DMS79 treated with DMSO at 0.1 percent for 48 hours (cell line): ENCODE measurements around the gene HOXD11.

ENCODE experiments used
- DNase-seq: peaks from one replicate; lab custom pipeline; 2025; lab: John Stamatoyannopoulos, UW

The HOXD11 gene

DNA sequence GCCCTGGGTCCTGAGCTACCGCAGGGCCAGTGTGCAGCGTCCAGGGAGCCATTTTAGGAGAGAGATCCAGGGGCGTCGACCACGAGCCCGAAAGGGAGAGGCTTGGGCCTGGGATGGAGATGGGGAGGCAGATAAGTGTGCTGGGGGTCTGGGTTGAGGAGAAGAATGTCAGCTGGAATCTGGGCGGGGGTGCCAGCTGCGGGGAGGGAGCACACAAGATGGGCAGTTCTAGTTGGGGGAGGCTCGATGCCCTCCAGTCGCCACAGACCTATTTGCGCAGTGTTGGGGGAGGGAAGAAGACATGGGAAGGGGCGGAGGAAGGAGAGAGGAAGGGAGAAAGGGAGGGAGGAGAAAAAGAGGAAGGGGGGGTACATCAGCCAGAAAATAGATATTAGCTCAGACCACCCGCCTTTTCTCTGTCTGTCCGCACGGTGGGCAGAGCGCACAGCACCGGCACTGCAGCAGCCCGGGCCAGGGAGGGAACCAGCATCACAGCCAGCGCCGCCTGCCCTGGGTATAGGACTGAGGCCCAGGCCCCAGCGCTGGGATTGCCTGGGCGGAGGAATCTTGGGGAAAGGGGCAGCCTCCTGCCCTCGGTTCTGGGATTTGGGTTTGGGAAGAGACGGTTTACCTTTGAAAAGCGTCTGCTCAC, 1.9 kb upstream of the HOXD11 start:
- no peak for DNase-seq

DNA sequence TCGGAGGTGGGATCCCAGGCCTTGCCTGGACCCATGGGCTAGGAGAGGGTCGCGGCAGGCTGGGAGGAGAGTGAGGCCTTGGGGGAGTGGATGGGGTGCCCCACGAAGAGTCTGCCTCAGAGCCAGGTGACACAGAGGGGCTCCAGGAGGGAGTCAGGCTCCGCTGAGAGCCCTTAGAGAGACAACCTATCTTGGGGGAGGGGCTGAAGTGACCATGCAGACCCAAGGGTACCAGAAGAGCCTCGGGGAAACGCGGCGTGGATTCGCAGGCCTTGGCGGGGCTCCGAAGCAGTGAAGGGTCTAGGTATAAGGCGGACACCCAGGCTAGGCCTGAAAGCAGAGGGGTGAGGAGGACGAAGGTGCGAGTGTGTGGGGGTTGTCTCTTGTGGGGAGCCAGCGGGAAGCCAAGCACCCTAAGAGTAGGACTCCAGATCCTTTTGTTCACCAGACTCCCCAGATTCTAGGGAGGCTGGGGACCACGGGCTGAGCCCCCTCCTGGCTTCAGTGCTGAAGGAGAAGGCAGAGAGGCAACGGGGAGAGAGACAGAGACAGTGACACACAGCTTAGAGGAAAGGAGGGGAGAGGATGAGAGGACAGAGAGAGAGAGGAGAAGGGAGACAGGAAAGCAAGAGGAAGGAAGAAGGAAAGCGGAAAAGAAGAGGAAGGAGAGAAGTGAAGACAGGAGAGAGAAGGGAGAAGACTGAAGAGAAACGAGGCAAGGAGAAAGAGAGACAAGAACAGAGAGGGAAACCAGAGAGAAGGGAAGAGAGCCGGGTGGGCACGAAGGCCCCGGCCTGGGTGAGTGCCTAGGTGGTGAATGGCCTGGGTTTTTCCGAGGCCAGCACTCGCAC, 1.1 kb upstream of the HOXD11 start:
- peak; percentile 40 for DNase-seq

DNA sequence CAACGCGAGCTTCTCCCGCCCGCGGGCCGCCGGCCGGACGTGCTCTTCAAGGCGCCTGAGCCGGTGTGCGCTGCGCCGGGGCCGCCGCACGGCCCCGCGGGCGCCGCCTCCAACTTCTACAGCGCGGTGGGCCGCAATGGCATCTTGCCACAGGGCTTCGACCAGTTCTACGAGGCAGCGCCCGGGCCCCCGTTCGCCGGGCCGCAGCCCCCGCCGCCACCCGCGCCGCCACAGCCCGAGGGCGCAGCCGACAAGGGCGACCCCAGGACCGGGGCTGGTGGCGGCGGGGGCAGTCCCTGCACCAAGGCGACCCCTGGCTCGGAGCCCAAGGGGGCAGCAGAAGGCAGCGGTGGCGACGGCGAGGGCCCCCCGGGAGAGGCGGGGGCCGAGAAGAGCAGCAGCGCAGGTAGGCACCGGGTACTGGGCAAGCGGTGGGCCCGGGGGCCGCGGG, 676 bp downstream of the HOXD11 start:
- DNase-seq, result no peak

DNA sequence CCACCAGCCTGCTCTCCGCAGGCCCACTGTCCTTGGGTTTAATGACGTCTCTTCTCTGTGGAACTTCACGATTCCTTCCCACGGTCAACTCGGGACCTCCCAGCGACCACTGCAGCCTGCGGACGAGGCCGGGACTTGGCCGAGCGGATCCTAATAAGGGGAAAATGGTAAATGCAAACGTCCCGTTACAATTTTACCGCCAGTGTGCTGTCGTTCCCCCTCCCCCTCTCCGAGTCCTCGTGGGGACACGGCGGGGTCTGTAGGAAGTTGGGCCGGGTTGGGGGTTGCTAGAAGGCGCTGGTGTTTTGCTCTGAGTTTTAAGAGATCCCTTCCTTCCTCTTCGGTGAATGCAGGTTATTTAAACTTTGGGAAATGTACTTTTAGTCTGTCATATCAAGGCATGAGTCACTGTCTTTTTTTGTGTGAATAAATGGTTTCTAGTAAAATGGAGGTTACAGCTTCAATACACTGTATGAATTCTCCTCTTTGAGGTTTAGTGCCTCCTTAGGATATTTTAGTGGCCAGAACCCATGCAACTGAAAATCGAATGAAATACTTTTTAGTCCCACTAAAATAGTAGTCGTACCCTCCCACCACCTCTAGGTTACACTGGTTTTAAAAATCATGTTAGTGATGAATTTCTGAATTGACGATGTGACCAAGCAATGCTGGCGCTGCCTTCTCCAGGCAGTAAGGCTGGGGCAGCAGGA, 2.3 kb downstream of the HOXD11 start:
- peak; percentile 57 for DNase-seq

DNA sequence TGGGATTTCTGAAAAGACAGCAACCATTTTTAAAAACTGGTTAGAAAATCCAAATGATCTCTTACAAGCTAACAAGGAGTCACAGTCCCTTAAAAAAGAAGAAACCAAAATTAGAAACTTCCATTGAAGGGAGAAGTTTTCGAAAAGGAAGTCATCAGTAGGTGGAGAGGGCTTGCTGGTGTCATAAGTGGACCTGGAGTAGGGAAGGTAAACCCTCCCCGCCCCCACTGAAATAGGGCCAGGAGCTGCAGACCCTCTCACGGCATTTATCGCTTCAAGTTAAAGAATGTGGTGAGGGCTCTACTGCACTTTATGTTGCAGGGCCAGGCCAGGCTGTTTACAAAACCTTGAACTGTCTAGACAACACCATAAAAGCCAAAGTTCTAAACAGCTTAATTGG, 2.9 kb downstream of the HOXD11 start:
- DNase-seq, result peak; percentile 70

DNA sequence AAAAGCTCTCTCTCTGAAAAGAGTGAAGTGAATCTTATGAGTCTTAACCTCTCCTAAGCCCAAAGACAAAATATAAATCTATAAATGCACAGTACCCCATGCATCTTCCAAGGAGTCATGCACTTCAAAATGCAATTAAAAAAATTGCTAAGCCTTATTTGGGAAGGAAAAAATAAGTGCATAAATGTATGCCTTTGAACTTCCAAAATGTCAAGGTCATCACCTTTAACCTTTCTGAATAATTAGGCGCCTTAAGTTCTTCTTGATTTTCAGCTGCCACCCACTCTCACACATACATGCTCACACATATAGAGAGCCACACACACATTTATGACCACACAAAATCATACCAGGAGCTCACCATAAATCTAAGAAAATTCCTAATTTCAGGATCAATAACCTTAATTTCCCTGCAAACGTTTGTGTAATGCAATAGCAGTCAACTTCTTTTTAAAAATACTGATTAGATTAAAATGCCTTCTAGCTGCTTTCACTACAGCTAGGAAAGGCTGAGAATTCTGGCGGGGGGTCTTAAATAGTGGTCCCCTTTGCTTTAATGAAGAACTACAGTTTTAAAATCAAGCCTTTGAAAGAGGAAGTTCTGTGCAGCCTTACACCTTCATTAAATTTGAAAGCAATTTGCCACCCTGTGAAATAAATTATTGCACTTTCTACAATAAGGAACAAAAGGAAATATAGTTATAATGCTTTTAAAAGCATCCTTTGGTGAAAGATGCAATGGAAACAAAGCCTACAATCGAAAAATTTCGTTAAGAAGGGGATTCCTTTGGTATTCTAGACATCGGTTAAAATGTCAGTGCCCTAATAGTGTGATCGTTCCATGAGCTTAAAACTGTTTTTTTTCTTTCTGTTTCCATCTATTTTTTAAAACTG, 3.6 kb downstream of the HOXD11 start:
- peak; percentile 60 for DNase-seq

DNA sequence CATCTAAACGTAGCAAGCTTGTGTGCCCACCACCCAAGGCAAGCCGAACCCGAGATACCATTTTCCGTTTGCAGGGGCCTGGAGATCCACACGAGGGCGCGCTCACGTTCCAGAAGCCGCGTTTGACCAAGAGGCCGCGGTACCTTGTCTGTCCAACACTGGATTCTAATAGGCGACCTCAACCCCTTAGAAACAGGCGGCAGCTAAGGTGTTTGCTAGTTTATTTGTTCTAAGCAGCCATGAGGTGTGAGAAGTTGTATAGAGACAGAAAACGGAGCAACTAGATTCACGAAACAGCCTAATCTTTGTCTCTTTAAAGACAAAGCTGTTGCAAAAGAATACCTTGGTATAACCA, 4.2 kb downstream of the HOXD11 start:
- DNase-seq, result peak; percentile 94

DNA sequence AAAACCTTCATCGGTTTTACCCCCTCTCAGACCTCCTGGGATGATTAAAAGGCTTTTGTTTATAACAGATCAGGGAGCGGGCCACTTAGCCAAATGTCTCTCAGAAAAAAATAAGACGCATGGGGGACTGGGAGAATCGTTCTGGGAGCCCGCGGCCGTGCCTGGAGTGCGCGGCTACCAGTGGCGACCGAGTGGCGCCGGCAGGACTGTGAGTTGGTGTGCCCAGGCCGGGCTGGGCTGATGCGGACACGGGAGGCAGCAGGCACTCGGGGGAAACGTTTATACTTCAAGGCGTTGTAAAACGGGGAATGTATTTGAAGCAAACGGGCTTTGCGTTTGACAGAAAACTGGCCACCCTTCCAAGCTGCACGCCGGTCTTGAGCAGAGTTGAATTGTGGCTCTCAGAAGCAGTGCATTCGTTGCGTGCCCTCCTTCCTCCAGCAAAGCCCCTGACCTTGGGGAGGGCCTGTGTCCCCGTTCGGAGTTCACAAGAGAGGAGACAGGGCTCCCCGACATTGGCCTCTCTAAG, 4.8 kb downstream of the HOXD11 start:
- DNase-seq, result peak; percentile 61

DNA sequence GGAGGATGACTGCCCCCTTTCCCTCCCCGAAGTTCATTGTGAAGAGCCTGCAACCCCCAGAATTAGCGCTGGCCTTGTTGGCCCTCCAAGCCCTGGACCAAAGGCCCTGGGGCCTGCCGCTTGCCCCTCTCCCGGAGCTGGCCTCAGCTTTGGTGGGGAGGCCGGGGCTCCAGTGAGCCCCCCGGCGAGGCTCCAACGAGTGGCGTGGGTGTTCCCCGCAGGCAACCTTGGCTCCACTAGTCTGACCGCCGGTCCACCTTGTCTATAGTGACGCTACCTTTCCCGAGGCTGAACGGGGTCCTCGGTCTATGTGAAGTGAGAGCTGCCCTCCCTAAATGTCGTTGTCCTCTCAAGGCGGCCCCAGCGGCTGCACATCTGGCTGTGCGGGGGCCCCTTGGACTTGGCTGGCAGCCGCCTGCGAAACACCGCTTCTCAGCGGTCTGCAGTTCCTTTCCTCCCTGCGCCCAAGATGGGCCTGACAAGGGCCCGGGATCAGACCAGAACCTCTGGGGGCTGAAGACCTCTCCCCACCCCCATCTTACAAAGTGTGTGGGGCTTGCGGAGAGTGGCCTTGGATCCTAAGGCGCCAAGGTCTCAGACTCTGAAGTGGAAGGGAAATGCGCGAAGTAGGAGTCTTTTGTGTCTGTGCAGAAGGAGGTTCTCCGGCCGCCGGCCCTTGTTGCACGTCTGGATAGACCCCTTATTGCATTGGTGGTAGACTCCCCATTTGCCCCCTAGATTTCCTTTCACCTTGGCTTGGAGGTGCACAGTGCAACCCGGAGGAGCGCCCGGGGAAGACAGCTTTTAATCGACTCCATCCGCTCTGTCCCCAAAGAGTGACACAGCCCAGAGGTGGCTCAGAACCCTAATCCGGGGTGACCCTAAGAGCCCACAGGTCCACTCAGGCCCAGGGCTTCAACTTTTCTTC, 5.6 kb downstream of the HOXD11 start:
- DNase-seq, result peak; percentile 57

DNA sequence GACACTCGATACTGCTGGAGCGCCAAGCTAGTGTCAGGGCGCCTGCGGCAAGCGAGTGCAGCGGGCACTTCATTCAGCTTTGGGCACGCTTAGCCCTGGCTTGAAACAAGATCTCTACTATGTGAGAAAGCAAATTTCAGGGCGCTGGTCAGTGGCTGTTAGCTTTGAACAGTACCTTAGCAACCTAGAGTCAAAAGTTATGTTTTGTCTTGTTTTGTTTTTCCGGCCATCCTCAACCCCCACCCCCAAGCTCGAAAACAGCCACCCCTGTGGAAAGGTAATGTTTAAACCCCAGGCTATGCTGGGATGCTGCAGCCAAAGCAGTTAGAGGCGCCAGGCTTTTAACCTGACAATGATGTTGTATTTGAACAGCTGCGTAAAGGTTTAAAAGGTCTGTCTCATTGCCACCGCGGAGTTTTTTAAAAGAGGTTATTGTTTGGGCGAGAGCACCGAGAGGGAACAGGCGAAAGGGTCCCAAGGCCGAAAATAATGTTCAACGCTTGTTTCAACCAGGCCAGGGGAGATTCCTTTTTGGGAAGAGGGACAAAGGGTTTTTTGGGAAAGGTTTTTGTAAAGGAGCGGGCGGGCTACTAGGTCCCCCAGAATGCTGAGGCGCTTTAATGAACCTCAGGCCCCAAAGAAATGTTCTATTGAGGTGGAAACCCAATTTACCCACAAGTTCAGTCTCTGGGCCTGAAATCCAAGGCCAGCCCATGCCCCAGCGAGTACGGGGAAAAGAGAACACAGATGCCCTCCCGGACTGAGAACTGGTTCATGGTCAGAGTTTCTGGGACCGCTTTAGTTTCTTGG, 7.2 kb downstream of the HOXD11 start:
- peak; percentile 72 for DNase-seq

DNA sequence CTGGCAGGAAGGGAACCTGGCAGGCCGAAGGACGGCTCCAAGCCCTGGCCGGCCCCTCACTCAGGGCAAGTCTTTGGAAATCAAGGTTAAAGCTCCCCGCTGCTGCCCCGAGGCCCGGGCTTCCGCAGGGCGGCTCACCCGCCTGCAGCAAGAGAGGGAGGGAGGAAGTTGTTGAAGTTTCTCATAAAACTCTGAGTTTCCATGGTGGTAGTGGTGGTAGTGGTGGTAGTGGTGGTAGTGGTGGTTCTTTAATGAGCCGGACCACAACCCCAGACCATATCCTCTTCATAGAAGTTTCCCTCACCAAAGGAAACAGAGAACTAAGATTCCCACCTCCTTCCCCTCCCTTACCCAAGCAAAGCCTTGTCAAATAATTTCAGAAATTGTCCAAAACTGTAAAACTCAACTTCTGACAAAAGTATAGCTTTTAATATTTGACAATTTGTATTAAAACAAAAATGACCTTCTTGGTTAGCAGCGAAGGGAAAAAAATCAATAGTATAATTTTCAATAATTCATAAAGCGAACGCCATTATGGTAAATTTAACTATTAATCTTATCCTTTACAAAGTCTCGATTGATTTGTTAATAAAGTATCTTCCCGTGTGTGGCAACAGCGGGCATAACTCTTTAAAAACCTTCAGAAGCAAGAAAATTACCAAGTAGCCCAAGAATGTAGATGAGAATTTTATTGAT, 8.0 kb downstream of the HOXD11 start:
- DNase-seq, result no peak

DNA sequence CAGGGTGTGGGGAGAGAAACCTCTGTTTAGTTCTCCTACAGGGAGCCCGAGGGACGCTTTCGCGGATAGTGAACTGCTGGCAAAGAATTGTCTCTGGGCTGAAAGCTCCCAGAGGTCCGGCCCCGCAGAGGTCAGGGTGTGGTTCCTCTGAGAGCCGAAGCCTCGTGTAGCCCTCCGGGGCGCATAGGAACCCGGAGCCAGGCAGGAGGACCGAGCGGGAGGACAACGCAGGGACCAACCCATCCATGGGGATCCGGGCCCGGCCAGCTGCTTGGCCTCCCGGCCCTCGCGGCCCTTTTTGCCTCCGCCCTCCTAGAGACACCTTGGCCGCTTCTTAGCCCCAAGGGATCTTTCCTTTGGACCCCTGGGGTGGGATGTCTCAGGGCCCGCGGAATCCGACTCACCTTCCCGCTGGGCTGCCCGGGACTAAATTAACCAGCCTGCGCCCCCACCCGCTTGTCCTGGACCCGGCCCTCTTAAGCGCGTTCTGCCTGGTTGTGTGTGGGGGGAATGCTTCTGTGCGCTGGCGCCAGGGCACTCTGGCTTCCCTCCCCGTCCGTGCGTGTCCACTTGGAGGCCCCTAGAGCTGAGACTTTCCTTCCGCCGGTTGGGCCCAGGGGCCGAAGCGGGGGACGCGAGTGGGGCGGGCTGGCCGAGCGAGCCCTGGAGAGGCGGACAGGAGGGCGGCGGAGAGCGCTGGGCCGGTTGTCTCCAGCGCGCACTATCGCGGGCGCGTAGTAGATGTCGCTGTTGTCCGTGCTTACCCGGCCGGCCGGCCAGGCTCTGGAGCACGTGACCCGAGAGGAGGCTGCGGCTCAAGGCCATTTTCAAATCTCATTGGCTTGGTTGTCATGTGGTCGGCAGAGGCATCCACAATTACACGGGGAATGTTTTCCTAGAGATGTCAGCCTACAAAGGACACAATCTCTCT, 9.1 kb downstream of the HOXD11 start, which contains the start of gene HOXD10:
TSS of gene HOXD10 (plus strand) at position 896 of the 931 bp plus-strand sequence. CDS start 56 bp downstream, outside the sequence.
- DNase-seq, result peak; percentile 74

DNA sequence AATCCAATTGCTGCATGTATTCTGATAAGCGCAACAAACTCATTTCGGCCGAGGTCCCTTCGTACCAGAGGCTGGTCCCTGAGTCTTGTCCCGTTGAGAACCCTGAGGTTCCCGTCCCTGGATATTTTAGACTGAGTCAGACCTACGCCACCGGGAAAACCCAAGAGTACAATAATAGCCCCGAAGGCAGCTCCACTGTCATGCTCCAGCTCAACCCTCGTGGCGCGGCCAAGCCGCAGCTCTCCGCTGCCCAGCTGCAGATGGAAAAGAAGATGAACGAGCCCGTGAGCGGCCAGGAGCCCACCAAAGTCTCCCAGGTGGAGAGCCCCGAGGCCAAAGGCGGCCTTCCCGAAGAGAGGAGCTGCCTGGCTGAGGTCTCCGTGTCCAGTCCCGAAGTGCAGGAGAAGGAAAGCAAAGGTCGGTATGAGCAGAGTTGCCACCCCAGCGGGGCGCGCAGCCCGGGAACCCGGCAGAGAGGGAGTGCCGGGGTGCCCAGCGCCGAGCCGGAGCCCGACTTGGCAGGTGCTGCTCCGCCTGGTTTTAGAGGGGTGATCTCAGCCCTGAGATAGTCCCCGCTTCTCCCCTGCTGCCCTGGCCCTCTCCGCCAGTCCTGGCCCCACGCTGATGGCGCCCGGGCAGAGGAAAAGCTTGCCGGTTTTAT, 10.2 kb downstream of the HOXD11 start:
- no peak for DNase-seq

DNA sequence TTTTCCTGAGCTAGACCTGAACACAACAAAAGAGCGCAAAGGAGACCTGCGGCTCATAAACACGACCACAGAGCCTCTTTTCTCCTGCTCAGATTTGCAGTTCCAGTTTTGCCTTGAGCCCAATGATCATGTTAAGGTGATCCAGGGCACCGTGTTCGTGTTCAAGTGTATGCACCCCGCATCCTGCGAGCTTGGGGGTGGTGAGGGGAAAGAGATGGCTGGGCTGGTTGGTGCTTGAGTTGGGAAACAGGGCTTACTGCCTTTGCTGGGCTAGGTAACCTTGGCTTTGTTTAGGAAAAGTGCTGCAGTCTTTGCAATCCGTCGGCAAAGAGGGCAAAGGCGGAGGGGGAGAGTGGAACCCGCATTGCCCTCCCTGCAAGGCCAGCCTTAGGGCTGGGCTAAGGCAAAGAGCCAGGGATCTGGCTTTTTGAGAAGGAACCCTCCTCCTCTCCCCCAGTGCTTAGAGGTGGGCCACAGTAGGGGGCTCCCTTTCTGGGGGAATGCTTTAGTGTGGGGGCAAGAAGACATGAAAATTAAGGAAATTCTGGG, 10.8 kb downstream of the HOXD11 start:
- peak; percentile 40 for DNase-seq

DNA sequence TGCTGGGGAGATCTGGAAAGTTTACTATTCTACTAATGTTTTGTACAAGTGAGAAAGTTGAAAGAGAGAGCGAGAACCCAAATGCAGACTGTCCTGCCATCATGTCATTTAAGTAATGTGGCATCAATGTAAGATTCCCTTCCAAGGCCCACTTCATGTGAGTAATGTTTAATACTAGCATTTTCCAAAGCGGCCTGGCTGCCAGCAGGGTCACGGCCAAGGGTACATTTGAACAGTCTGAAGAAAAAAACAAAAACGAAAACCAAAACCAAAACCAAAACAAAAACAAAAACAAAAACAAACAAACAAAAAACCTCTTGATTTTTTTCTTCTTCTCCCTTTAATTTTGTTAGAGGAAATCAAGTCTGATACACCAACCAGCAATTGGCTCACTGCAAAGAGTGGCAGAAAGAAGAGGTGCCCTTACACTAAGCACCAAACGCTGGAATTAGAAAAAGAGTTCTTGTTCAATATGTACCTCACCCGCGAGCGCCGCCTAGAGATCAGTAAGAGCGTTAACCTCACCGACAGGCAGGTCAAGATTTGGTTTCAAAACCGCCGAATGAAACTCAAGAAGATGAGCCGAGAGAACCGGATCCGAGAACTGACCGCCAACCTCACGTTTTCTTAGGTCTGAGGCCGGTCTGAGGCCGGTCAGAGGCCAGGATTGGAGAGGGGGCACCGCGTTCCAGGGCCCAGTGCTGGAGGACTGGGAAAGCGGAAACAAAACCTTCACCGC, 11.7 kb downstream of the HOXD11 start:
- DNase-seq, result peak; percentile 79
